Cardiac fibroblast (primary cell): ENCODE results near the gene WASF3.

Source experiments
- DNase-seq, 2 donors: peaks; one replicate each; pipeline versions ENCODE4 v3.0.0 to v3.0.0-alpha.2; 2010; ENCODE audit warnings: low read depth in 2 of 2
- H3K4me3 ChIP-seq, 2 donors: replicated peaks in 1 of 2; 1 replicate in 1 of 2; 2 replicates in 1 of 2; pipeline ENCODE4 v1.5.1; 2011; ENCODE audit warnings: low read depth in 2 of 2, low read length in 2 of 2, mild to moderate bottlenecking in 2 of 2, moderate library complexity in 1 of 2
- CTCF ChIP-seq: IDR thresholded peaks from one replicate; pipeline ENCODE4 v1.5.1; 2011; ENCODE audit warnings: low read depth, mild to moderate bottlenecking, low read length, inconsistent platforms

Gene WASF3

GRCh38 chr13:26618726-26619125 is 61.2 kb downstream of the WASF3 start:
- no peak overlapping the region for H3K4me3 ChIP-seq
- TF ChIP-seq CTCF: no peak
- no peak for DNase-seq

DNA sequence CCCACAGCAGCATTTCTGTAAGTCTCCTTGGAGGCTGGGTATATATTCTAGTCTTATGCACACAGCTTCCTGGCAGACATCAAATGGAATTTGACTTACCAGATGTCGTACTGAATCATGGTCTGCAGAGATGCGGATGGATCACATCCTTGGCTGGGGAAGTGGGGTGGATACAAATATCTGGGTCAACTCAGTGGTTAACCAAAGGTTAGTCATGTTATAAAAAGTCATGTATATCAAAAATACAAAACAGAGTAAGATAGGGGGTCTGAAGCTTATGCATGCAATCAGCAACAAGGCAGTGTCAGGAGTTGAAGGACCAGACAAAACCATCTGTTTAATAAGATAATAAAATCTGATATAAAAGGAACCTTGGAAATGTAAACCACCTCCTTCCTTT is 61.9 kb downstream of the WASF3 start:
- peak; percentile 22 to 86 for DNase-seq
- H3K4me3 ChIP-seq: no peak overlapping the region
- no peak for TF ChIP-seq CTCF

DNA sequence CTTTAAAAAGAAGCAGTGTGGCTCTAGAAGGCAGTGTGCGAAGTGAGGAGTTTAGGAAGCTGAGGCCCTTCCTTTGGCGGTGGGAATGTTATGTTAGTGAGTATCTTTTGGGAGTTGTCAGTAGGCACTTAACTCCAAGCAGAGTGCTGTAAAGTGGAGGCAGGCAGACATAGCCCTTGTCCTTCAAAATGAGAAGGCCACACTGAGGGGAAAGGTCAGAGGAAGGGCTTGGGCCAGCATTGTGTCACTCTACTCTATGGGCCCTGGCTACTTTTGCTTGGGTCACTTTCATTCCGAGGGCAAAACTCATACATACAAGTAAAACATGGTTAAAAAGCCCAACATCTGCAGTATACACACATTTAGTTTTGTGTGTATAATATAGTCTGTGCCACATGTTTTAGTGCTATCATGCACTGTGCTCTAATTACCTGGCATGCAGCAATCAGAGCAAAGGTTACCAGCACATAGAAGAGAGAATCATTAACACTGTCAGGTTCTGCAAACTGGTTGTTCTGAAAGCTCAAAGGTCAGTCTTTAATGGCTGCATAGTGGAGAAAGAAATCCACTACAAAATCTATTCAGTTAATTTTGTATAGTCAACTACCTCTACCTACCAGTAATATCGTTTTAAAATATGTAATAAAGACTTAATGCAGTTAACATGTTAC is 64.4 kb downstream of the WASF3 start:
- no peak for DNase-seq
- no peak for TF ChIP-seq CTCF
- no peak overlapping the region for H3K4me3 ChIP-seq

GRCh38 chr13:26623125-26623524 is 65.6 kb downstream of the WASF3 start:
- DNase-seq: peak in 1 of 2 donors; percentile 58
- TF ChIP-seq CTCF: no peak
- H3K4me3 ChIP-seq: no peak overlapping the region

DNA sequence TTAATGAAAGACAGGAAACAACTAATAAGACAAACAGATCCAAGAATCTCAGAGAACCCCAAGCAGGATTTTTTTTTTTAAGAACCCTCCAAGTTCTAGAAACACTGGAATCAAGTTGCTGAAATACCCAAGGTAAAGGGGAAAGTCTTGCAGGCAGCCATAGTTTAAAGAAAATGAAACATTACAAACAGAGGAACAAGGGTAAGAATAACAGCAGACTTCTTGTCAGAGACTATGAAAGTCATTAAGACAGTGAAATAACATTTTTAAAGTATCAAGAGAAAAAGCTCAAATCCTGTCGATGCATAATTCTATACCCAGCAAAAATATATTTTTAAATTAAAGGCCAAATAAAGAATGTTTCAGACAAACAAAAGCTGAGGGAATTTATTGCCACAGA is 67.1 kb downstream of the WASF3 start:
- H3K4me3 ChIP-seq: no peak overlapping the region
- no peak for DNase-seq
- TF ChIP-seq CTCF: no peak

GRCh38 chr13:26626271-26626670 is 68.8 kb downstream of the WASF3 start:
- no peak for TF ChIP-seq CTCF
- DNase-seq: no peak
- H3K4me3 ChIP-seq: no peak overlapping the region

- no peak overlapping the region for H3K4me3 ChIP-seq
- DNase-seq: peak; percentile 40 to 72
- peak; percentile 33 for TF ChIP-seq CTCF
Observed at GRCh38 chr13:26628706-26629105, 71.2 kb downstream of the WASF3 start.
